Activated naive CD4-positive, alpha-beta T cell treated with Interleukin-2 at 50 U/mL for 16 hours (primary cell): ENCODE data around the gene MFF.
"Not testable (repeated sequence)": the region's sequence is repeated elsewhere in the genome, so short reads cannot be mapped to it uniquely, and the experiment has no call there.

Experiments
- DNase-seq: peaks from one replicate; pipeline ENCODE4 v3.0.0-alpha.2; 2020

Gene MFF

GRCh38 chr2:227337442-227337841, 12.4 kb downstream of the MFF start:
- DNase-seq = no peak

DNA sequence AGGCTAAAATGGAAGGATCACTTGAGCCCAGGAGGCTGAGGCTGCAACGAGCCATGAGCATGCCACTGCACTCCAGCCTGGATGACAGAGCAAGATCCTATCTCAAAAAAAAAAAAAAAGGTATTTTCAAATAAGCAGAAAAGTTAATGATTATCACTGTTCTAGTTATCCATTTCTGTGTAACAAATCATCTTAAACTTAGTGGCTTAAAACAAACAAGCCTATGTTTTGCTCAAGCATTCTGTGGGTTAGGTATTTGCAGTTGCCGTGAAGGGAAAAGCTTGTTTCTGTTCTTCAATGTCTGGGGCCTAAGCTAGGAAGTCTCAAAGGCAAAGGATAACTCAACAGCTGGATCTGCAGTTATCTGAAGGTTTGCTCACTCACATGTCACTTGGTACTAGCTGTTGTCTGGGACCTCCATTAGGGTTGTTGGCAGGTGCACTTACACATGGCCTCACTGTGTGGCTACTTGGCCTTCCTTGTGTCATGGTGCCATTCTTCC, 14.1 kb downstream of the MFF start:
- no peak for DNase-seq

DNA sequence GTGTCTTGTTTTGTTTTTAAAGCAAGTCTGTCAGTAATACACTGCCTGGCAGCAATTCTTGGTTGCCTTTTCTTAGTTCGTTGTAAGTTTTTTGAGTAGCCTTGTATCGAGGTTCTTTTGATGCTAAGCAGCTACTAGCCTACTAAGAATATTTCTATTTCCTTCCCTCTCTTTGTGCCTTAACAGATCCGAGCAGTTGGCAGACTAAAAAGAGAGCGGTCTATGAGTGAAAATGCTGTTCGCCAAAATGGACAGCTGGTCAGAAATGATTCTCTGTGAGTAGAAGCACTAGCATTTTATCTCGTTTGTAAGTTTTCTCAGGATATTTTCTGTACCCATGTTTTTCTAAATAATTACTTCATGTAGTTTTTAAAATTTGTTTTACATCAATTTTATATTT, 15.1 kb downstream of the MFF start:
- DNase-seq = no peak

DNA sequence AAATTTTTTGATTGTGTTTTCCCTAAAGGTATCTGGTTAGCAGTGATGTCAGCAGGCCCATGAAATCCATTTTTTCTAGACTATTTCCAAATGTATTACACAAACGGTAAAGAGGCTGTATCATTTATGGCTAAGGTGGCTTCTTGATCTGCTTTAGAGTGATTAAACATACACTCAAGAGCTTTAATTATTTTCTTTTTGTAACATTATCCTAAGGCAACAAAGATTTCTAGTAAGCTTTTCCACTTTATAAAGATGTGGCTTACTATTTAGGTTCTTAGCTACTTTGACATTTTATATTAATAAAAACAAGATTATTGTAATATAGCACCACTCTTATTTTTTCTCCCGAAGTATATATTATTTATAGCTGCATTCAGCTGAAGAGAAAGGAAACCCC, 16.5 kb downstream of the MFF start:
- no peak for DNase-seq

GRCh38 chr2:227344231-227344630, 19.2 kb downstream of the MFF start:
- DNase-seq = no peak

GRCh38 chr2:227347117-227347516, 22.1 kb downstream of the MFF start:
- no peak for DNase-seq

- DNase-seq = no peak
Observed at GRCh38 chr2:227348324-227348723, 23.3 kb downstream of the MFF start.

DNA sequence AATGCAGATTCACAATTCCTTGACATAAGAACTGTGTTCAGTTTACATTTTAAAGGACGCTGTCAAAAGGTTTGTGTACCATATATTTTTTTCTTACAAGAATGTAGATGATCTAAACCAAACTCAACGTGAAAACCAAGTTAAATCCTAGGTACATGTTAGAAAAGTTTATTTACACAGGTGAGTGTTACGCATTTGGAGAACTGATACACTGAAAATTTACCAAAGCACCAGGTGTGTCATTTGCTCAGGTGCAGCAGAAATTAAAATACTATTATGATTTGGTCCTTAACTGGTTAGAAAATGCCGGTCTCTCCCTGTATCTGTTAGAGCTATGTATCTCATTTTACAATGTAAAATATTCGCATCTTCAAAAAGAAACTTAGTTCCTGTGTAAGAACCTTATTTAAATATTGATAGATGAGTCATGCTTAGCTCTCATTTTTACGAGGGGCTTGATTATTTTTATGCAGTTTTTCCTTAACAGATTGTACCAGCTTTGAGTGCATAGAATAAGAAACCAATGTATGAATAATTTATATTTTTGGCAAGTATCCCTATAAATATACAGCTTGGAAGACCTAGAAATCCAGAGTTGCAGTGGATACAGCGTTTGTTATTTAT, 25.1 kb downstream of the MFF start:
- no peak for DNase-seq

DNA sequence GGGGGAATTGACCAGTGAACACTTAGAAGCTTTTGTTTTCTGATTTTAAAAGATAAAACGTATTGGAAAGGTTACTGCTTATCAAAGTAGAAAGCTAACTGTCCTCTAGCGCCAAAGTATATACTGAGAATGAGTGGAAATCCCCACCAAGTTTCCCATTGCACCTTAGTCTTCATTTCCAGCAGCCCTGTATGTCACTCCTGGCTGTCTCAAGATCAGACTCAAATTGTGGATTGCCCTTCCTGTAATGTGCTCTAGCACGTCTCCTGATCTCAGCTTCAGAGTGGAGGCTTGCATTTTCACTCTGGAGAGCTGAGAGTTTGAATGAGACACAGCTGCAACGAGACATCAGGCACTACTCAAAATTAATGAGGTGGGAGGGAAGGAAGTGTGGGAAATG, 26.6 kb downstream of the MFF start:
- no peak for DNase-seq

GRCh38 chr2:227360351-227360750, 35.3 kb downstream of the MFF start:
- no peak for DNase-seq

- no peak for DNase-seq
Observed at GRCh38 chr2:227363756-227364155, 38.7 kb downstream of the MFF start.

- DNase-seq = not testable (repeated sequence)
Observed at GRCh38 chr2:227364585-227365263, 39.7 kb downstream of the MFF start.

GRCh38 chr2:227365833-227366232, 40.8 kb downstream of the MFF start:
- DNase-seq = no peak

DNA sequence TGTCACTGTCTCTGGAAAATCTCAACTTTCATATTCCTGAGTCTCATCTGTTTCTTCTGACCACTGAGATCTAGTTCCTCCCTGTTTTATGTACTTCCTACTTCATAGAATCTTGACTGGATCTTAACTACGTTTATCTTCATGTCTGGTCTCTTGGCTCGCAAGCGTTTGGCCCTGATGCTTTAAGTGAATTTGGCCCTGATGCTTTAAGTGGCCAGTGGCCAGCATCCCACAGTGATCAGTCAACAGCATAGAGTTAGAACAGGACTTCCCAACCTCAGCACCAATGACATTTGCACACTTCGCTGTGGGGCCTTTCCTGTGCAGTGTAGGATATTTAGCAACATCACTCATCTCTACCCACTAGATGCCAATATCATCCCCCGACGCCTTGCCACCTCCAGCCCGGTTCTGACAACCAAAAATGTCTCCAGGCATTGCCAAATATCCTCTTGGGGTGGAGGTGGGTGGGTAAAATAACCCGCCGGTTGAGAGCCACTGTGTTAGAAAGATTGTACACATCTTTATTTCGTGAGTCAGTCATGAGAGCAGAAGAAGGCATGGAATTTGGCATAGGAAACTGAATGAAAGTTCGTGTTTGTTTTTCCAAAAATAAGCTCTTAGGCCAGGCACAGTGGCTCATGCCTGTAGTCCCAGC, 41.8 kb downstream of the MFF start:
- no peak for DNase-seq

- DNase-seq = no peak
Observed at GRCh38 chr2:227367427-227367795, 42.4 kb downstream of the MFF start.

DNA sequence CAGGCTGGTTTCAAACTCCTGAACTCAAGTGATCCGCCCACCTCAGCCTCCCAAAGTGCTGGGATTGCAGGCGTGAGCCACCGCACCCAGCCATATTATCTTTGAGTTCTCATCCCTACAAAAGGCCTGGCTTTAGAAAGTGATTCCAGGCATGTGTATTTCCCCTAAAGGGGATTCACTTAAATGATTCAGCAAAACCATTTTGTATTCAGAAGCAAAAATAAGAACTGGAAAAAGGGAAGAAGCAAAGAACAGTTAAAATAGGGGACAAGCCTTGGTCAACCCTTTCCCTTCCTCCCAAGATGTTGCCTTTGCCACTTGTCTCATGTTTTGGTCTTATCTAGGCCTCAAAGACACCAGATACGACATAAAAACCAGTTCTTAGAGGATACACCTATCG, 43.5 kb downstream of the MFF start:
- no peak for DNase-seq

GRCh38 chr2:227370092-227370491, 45.0 kb downstream of the MFF start:
- no peak for DNase-seq

DNA sequence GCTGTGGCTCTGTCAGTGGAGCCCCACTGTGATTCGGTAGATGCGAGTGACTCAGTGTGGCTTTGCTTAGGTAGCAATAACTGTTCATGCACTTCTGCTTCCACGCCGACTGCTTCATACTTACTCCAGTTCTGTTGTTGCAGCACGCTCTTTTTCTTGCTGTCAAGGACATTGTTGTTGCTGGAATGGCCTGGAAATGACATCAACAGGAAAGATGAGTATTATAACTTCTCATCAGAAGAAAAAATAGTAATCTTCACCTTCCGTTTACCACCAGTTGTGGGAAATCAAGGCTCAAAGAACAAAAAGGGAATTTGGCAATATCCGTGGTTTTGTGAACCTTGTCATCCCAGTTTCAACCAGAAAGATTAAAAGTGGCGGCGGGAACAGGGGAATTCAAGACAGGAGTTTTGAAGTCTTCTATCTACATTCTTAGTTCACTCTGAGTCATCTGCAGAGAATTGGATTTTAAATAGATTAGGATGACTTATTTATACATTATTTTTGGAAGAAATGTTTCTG, 45.8 kb downstream of the MFF start:
- DNase-seq = no peak

- DNase-seq = no peak
Observed at GRCh38 chr2:227373389-227373788, 48.3 kb downstream of the MFF start.

DNA sequence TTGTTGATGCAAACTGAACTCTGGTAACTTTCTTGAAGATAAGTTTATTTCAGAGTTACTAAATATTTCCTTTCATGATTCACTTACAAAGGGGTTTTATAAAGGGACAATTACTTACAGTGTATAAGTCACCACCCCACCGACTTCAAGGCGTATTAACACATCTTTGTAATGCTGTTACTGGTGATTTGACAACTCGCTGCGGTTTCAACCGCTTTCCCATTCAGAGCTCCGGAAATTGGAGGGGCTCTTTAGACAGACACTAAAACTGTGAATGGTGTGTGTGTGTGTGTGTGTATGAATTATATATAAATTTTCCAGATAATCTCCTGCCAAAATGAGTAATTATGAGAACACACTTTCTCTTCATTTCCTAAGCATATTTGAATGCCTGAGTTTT, 49.1 kb downstream of the MFF start:
- peak; percentile 51 for DNase-seq

- no peak for DNase-seq
Observed at GRCh38 chr2:227376656-227377396, 51.8 kb downstream of the MFF start.

- no peak for DNase-seq
Observed at GRCh38 chr2:227377467-227378351, 52.7 kb downstream of the MFF start.
